Activated CD8-positive, alpha-beta T cell treated with anti-CD3 and anti-CD28 coated beads for 36 hours (primary cell): ENCODE measurements around the gene CLUH. TPM values are rescaled to one million over a fixed set of nuclear protein-coding genes. Genes with fewer than 3 reads are reported as not detected.

ENCODE experiments used
- ATAC-seq: fragments of 200-7000 bp; cut with Tn5 transposase; one replicate; pipeline ENCODE4 v1.10.0; 2021; ENCODE audit warnings: mild to moderate bottlenecking, moderate library complexity
- CTCF ChIA-PET: fragments of 350-600 bp; sonication (Branson Sonifier 250); formaldehyde crosslinking; loops from one replicate; lab custom pipeline; 2021; ENCODE audit warnings: antibody characterized with exemption; lab: Charles Lee
- POLR2A ChIA-PET: fragments of 350-600 bp; sonication (Branson Sonifier 250); formaldehyde crosslinking; loops from one replicate; lab custom pipeline; 2021; ENCODE audit warnings: antibody characterized with exemption; lab: Charles Lee
- DNase-seq: peaks from one replicate; pipeline ENCODE4 v3.0.0-alpha.2; 2020
- H3K27ac Mint-ChIP-seq: one replicate; pipeline ENCODE4 v1.8.0; 2021; ENCODE audit warnings: mild to moderate bottlenecking, mixed read lengths
- H3K27me3 Mint-ChIP-seq: one replicate; pipeline ENCODE4 v1.8.0; 2021; ENCODE audit warnings: mixed read lengths
- H3K36me3 Mint-ChIP-seq: one replicate; pipeline ENCODE4 v1.8.0; 2021; ENCODE audit warnings: low read depth, mixed read lengths
- H3K4me1 Mint-ChIP-seq: one replicate; pipeline ENCODE4 v1.8.0; 2021; ENCODE audit warnings: low read depth, mixed read lengths
- H3K4me3 Mint-ChIP-seq: one replicate; pipeline ENCODE4 v1.8.0; 2021; ENCODE audit warnings: mild to moderate bottlenecking, moderate library complexity, mixed read lengths
- H3K9me3 Mint-ChIP-seq: one replicate; pipeline ENCODE4 v1.8.0; 2021; ENCODE audit warnings: mixed read lengths
- CTCF ChIP-seq: fragments of 200-600 bp; IDR thresholded peaks from one replicate; pipeline ENCODE4 v1.8.0; 2022; ENCODE audit warnings: antibody characterized with exemption, mild to moderate bottlenecking
- intact Hi-C: fragments of 100-400 bp; cut with micrococcal nuclease; formaldehyde crosslinking; loops from one replicate; pipeline ENCODE4 v1.10.0; 2022
- total RNA-seq, 2 experiments: library from RNA; stranded (reverse); gene quantifications; one replicate each; pipeline ENCODE4 v1.2.3, GENCODE V29; 2021

The CLUH gene
- total RNA-seq, 2 experiments from 2014 or later = 105 to 111 TPM

DNA sequence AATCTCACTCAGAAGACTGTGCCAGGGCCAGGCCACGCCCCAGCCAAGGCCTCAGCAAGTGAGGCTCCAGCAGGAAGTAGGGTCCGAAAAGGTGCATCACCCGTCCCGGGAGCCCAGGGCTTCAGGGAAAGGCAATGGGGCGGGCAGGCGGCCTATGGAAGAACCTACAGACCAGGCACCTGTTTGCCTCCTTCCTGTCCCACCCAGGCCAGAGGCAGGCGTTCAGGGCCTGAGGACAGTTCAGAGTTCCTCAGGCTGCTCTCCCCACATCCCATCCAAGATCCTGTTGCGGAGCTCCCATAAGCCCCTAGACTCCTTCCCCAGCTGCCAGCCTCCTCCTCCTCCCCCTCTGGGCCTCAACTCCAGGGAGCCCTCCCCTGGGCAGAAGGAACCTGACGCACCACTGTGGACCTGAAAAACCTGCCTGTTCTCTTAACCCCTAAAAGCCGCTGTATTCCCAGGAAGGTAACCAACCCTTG, 2.3 kb downstream of the CLUH start:
- H3K27me3 Mint-ChIP-seq = no peaks in the 10 kb centered on the region
- DNase-seq (peak; percentile 23), ATAC-seq (no peak)
- intact Hi-C loops = no loop called here
- H3K36me3 Mint-ChIP-seq = peaks cover 21% of the 10 kb centered on the region
- peaks cover 41% of the 10 kb centered on the region for H3K4me1 Mint-ChIP-seq
- ChIA-PET POLR2A (interaction anchor here (0.6 to 1.6 kb wide), 6 partner anchors 13 to 372 kb away, joined by 3 to 4 read pairs (median 4); partner anchors contain the start of genes PAFAH1B1, SGSM2 and TSR1), CTCF (interaction anchor here (1.0 kb wide), 1 partner anchor 13 kb away, joined by 3 read pairs; no protein-coding TSS in a partner anchor)
- H3K9me3 Mint-ChIP-seq = no peaks in the 10 kb centered on the region
- no peak for TF ChIP-seq CTCF
- H3K4me3 Mint-ChIP-seq = peak overlapping the region; percentile 91
- peak overlapping the region; percentile 75 for H3K27ac Mint-ChIP-seq

DNA sequence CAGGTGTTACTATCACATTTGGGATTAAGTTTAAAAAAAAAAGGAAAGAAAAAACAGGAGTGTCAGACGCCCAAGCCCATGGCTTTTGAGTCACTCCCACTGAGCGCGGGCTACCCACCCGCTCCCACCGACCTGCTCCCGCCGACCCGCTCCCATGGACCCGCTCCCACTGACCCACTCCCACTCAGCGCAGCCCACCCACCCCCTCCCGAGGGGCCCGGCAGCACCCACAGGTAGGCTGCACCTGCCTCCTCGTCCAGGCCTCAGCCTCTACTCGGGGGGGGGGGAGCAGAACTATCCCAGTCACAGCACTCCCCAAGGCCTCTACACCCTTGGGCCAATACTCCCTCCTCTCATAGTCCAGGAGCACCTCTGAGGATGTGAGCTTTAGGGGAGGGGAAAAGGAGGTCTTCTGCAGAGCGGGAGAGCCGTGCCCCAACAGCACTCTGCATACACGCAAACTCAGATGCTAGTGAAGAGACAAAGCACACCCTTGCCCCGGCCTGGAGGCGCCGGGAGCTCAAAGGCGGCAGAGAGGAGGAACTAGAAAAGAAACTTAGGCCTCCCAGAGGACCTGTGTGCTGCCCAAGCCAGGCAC, 2.9 kb downstream of the CLUH start:
- H3K9me3 Mint-ChIP-seq = no peaks in the 10 kb centered on the region
- no peak for TF ChIP-seq CTCF
- CTCF ChIA-PET = interaction anchor here (1.1 kb wide), 1 partner anchor 326 kb away, joined by 5 read pairs; no protein-coding TSS in a partner anchor
- no peaks in the 10 kb centered on the region for H3K27me3 Mint-ChIP-seq
- DNase-seq (no peak), ATAC-seq (no peak)
- intact Hi-C loops = no loop called here
- H3K36me3 Mint-ChIP-seq = peaks cover 21% of the 10 kb centered on the region
- POLR2A ChIA-PET = interaction anchor here (0.6 to 1.1 kb wide), 4 partner anchors 12 to 372 kb away, joined by 3 to 4 read pairs (median 3); partner anchors contain the start of genes SGSM2 and TSR1
- H3K27ac Mint-ChIP-seq = peak overlapping the region; percentile 75
- H3K4me1 Mint-ChIP-seq = peaks cover 40% of the 10 kb centered on the region
- peak overlapping the region; percentile 91 for H3K4me3 Mint-ChIP-seq

- CTCF ChIA-PET = interaction anchor here (1.1 kb wide), 2 partner anchors 292 to 326 kb away, joined by 4 to 5 read pairs; no protein-coding TSS in a partner anchor
- H3K4me1 Mint-ChIP-seq = peaks cover 39% of the 10 kb centered on the region
- H3K27me3 Mint-ChIP-seq = no peaks in the 10 kb centered on the region
- TF ChIP-seq CTCF = peak; percentile 16
- DNase-seq (peak; percentile 28), ATAC-seq (no peak)
- intact Hi-C loops = no loop called here
- H3K36me3 Mint-ChIP-seq = peaks cover 27% of the 10 kb centered on the region
- POLR2A ChIA-PET = interaction anchor here (1.0 to 1.1 kb wide), 3 partner anchors 12 to 371 kb away, joined by 3 to 4 read pairs (median 3); partner anchors contain the start of genes SGSM2 and TSR1
- H3K4me3 Mint-ChIP-seq = no peak overlapping the region
- H3K27ac Mint-ChIP-seq = no peak overlapping the region
- H3K9me3 Mint-ChIP-seq = no peaks in the 10 kb centered on the region
Observed at GRCh38 chr17:2707721-2708584, 3.6 kb downstream of the CLUH start.

- H3K27ac Mint-ChIP-seq = no peak overlapping the region
- H3K4me3 Mint-ChIP-seq = no peak overlapping the region
- no peaks in the 10 kb centered on the region for H3K27me3 Mint-ChIP-seq
- ChIA-PET POLR2A (interaction anchor here (0.9 to 1.7 kb wide), 3 partner anchors 11 to 20 kb away, joined by 3 to 6 read pairs (median 3); no protein-coding TSS in a partner anchor), CTCF (interaction anchor here (1.1 kb wide), 1 partner anchor 291 kb away, joined by 4 read pairs; no protein-coding TSS in a partner anchor)
- H3K36me3 Mint-ChIP-seq = peaks cover 31% of the 10 kb centered on the region
- H3K9me3 Mint-ChIP-seq = no peaks in the 10 kb centered on the region
- intact Hi-C loops = no loop called here
- ATAC-seq (no peak), DNase-seq (no peak)
- no peak for TF ChIP-seq CTCF
- H3K4me1 Mint-ChIP-seq = peaks cover 31% of the 10 kb centered on the region
Observed at GRCh38 chr17:2706911-2707510, 4.6 kb downstream of the CLUH start.
